GM18907 (cell line): Measurements from ENCODE around the gene HTR6.

Experiments
- ATAC-seq: cut with Tn5 transposase; IDR thresholded peaks from one replicate; pipeline ENCODE4 v1.9.1; 2021; ENCODE audit warnings: mild to moderate bottlenecking, moderate library complexity; ENCODE audit not compliant: unreplicated experiment

The HTR6 gene

DNA sequence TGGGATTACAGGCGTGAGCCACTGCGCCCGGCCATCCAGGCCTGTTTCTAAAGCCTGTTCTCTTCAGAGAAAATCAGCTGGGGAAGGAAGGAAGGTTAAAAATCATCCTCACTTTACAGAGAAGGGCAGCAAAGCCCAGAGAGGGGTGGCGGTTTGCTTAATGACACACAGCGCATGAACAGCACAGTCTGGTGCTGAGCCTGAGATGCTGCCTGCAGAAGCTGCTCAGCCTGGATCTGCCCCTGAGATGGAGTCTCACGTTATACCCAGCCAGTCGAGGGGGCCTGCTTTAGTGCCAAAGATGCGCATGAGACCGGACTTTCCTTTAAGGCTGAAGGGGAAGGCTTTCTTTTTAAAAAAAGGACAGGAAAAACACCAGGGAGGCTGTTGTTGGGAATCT is 21.3 kb downstream of the HTR6 start:
- ATAC-seq = no peak

DNA sequence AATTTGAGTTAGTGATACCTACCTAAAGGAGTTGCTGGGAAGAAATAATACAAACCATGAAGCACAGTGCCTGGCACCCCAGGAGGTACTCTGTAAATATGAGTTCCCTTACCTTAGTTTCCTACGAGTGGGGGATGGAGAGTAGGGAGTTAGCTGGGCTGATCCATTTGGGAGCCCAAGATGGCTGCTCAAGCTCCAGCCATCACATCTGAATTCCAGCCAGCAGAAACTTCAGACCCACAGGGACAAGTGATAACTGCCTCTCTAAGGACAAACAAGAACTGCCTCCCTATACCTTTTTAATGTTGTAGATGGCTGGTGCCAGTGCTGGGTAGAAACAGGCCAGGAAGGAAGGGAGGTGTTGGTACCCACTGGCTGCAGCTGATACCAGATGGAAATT is 22.7 kb downstream of the HTR6 start:
- no peak for ATAC-seq

GRCh38 chr1:19688041-19688842 is 23.6 kb downstream of the HTR6 start:
- ATAC-seq = no peak

DNA sequence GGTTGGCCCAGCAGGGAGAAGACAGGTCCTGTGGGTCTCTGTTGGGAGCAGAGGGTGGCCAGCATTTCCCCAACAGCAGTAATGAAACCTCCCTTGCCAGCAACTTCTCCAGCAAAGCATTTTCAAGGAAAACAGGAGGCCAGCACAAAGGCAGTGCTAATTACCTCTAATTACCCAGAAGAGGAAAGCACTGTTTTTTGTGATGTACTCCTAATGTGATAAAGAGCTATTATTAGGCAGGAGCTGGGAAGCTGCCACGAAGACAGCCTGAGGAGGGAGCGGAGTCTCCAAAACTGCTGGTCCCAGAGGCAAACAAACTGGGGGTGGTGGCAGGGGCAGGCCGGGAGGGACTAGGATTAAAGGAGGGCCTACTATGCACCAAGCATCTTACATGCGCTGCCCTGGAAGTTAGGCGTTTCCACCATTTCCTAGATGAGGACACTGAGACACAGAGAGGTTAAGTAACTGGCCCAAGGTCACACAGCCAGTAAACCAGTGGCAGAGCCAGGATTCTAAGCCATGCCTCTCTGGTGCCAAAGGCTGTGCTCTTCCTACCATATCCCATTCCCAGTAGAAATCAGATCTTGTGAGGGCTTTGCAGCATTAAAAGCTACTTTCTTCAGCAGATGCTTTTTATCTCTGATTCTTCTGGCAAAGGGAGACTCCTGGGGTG is 24.5 kb downstream of the HTR6 start:
- ATAC-seq = no peak

DNA sequence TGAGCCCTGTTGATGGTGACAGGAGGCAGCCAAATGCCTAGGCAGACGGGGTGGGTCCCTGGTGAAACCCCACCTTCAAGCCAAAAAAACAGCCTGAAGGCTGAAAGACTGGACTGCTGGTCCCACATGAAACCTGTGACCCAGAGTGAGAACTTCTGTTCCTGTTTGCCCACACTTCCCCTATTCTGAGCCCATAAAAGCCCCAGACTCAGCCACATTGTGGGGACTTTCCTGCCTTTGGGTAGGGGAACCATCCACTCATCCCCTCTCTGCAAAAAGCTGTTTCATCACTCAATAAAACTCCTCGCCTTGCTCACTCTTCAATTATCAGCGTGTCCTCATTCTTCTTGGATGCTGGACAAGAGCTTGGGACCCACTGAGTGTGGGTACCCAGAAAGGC is 25.2 kb downstream of the HTR6 start:
- ATAC-seq = no peak

DNA sequence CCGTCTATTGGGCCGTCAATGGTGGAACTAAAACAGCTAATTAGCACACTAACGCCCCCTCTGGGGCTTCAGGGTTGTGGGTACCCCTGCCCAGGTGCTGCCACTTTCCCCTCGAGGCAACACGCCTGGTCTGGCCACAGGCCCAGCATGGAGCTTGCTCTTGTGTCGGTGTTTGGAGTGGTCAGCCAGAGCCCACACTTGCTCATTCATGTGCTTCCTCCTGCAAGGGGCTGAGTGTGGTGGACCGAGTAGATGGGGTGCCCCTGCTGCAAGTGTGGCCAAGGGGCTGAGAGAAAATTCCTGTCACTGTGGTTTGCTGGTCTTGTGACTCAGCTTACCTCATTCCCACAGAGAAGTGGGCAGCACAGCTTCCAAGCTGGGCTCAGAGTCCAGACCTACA is 25.7 kb downstream of the HTR6 start:
- no peak for ATAC-seq

DNA sequence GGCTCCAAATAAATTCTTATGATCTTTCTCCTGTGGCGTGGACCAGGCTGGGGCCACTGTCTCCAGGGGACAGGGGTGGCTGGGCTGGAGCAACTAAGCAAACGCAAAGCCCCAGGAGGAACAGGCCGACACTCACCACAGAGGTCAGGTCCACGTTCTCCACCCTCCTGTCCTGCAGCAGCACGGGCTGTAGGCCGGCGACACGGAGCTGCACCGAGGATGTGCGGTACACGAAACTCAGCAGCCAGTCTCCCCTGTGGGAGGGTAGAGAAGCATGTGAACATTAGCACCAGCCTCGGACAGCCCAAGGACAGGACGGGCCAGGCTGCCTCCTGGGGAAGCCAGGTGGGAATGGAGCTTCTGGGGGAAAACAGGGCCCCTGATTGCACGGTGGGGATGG is 29.6 kb downstream of the HTR6 start:
- ATAC-seq = no peak

GRCh38 chr1:19695772-19696171 is 31.1 kb downstream of the HTR6 start:
- ATAC-seq = no peak

DNA sequence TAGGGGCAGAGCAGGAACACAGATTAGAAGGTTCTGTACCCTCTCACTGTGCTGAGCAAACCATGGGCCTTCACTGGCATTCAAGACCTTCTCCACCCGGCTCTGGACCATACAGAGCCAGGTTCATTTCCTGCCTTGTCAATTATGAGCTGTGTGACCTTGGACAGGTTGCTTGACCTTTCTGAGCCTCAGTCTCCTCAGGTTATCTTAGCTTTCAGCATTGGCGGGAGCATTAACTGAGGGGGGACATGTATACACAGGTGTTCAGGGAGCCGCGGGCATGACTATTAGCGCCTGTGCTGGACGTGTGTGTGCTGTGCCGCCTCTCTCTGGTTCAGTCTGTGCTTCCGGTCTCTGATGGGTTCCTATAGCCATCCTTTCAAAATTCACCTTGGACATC is 32.1 kb downstream of the HTR6 start:
- no peak for ATAC-seq

DNA sequence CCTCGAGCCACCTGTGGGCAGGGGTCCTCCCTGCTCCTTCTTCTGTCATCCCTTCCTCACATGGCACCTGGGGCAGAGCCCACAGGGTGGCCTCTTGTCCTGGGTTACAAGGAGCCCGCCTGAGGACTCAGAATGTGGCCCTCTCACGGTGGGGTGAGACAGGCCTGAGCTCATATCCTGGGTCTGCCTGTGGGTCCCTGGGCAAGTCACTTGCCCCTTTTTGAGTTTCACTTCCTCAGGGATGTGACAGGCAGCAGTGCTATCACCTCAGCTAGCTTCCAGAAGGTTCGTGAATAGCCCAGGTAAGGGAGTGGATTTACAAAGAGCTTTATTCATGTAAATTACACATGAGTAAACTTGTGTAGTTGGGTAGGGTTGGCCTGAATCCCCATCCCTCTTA is 33.5 kb downstream of the HTR6 start:
- ATAC-seq = no peak

GRCh38 chr1:19700079-19700777 is 35.6 kb downstream of the HTR6 start:
- ATAC-seq = no peak

- no peak for ATAC-seq
These were observed 38.6 kb downstream of the HTR6 start for GRCh38 chr1:19703280-19703679.

DNA sequence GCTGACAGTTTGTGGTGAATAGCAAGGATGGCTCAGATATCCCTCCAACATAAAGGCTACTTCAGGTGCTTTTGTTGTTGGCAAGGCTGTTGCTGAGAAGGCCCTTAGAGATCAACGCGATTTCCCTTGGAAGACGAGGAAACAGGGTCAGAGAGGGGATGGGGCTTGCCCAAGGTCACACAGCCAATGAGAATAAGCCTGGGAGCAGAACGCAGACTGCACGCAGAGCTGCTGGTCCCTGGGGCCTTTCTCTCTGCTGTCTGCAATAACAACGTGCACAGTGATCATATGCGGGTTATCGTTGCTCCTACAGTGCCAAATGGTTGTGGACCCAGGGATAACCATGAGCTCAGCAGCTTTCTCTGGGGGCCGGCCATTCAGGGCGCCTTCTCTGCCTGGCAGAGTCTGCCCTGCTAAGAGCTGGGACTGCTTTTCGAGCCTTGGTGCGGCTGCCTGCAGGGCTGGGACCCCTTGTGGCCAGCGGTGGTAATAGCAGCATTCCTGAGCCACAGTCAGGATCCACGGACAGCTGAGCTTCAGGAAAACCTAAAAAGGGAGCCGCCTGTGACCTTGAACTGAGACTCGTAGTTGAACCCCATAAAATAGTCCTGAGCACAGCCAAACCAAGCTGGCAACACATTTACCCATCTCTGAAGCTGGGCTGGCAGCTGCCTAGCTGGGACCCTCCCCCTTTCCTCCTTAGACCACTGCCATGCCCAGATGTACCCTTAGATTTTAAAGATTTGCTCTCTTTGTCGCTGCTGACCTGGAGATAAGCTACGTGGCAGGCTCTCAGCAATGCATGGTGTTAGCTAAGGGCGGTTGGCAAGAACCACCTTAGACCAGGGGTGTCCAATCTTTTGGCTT is 39.8 kb downstream of the HTR6 start:
- ATAC-seq = no peak

- no peak for ATAC-seq
These were observed 40.8 kb downstream of the HTR6 start for GRCh38 chr1:19705464-19705863.

GRCh38 chr1:19706136-19706535 is 41.5 kb downstream of the HTR6 start:
- ATAC-seq = no peak

DNA sequence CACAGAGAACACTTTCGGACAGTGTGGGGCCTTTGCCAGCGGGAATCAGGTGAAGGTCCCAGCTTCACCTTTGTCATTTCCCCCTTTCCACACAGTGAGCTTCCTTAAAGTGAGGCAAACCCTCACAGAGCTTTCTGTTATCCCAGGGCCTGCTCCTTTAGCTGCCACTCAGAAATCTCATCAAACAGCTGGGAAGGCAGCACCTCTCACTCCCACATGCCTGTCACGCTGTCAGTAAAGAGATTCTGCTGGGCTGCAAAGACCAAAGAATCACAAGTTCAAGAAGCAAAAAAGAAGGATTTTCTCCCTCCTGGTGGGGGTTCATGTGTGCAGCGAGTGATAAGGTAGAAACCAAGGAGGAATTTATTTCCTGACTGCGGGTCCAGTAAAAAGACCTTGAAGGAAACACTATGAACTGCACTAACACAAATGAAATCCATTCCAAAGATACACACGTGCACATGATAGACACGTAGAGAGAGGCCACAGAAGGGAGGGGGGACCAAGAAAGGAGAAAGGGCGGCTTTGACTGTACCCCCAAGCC is 44.0 kb downstream of the HTR6 start:
- ATAC-seq = no peak

- no peak for ATAC-seq
These were observed 44.7 kb downstream of the HTR6 start for GRCh38 chr1:19709260-19709793.

DNA sequence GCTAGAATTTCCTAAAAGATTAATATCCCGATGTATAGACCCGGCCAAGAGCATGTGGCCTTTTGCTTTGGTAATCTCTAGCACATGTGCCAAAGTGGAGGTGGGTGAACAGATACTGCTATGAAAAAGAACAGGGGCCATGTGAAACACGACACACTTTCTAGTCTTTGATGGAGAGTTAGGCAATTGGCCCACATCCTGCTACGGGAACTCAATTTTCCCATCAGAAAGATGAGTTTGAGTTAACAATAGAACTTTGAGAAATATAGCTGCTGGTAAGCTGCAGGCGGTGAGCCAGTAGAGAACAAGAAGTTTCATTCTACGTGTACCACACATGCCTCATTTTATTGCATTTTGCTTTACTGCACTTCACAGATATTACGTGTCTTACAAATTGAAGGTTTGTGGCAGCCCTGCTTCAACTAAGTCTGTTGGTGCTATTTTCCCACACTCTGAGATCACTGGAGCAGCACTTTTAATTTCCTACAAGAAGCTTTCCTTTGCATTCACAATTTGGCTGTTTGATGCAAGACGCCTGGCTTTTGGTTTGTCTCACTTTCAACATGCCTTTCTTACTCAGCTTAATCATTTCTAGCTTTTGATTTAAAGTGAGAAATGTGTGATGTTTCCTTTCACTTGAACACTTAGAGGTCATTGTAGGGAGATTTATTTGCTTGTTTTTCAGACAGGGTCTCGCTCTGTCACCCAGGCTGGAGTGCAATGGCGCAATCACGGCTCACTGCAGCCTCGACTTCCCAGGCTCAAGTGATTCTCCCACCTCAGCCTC is 46.3 kb downstream of the HTR6 start:
- ATAC-seq = peak; percentile 61

GRCh38 chr1:19712928-19713327 is 48.3 kb downstream of the HTR6 start:
- no peak for ATAC-seq
